ENCODE data around the gene TMEM187.

GRCh38 chrX:153989973-153990655 lies 17.6 kb downstream of the TMEM187 start:
- TF ChIP-seq FOXM1 (IDR thresholded peaks at IDR 0.05; ENCODE audit: borderline replicate concordance, low read depth) (no peak), TCF12 (IDR thresholded peaks at IDR 0.05; ENCODE audit: low read depth) (no peak), EP300 (IDR thresholded peaks at IDR 0.05; ENCODE audit: borderline replicate concordance) (no peak), ZBTB7A (IDR thresholded peaks at IDR 0.05; ENCODE audit: low read depth) (no peak), EGR1 (IDR thresholded peaks at IDR 0.05) (no peak), CEBPB (IDR thresholded peaks at IDR 0.05) (no peak), REST (IDR thresholded peaks at IDR 0.05; ENCODE audit: low read depth) (no peak)
